Endothelial cell of umbilical vein (primary cell): Measurements from ENCODE around the gene MANBA. TPM values are rescaled to one million over a fixed set of nuclear protein-coding genes. Genes with fewer than 3 reads are reported as not detected.

Experiments
- BruUV-seq: library from RNA; stranded (reverse); fragments of 400-500 nt; replicated peaks from 2 replicates; lab custom pipeline; 2021; lab: Mats Ljungman, UMichigan
- CTCF ChIA-PET: fragments of 300-600, 350-600 bp; sonication (Branson Sonifier 250); formaldehyde crosslinking; loops from one replicate; lab custom pipeline; 2021; ENCODE audit warnings: antibody characterized with exemption, inconsistent platforms; lab: Charles Lee
- POLR2A ChIA-PET: fragments of 300-600, 350-600 bp; sonication (Branson Sonifier 250); formaldehyde crosslinking; loops from one replicate; lab custom pipeline; 2021; ENCODE audit warnings: antibody characterized with exemption, inconsistent platforms; lab: Charles Lee
- DNase-seq: peaks from one replicate; pipeline ENCODE4 v3.0.0-alpha.2; 2011; ENCODE audit warnings: low read depth, low spot score
- FAIRE-seq: peaks from 2 replicates; lab custom pipeline; 2011; peaks lifted over from hg19 to GRCh38; lab: Jason Lieb, UNC
- H2AFZ ChIP-seq: 2 replicates; pipeline ENCODE4 v1.6.0; 2012; ENCODE audit warnings: low read depth, low read length, control low read depth, inconsistent platforms
- H3K27ac ChIP-seq: 2 replicates; pipeline ENCODE4 v1.5.1; 2011; ENCODE audit warnings: low read depth, mild to moderate bottlenecking, control low read depth, low read length, moderate library complexity; ENCODE audit not compliant: insufficient read depth
- H3K27me3 ChIP-seq, 2 experiments: 2 replicates each; pipeline versions ENCODE4 v1.6.0 to v1.6.1; 2011; ENCODE audit warnings: low read length in 2 of 2, mixed read lengths in 1 of 2; ENCODE audit not compliant: control insufficient read depth in 2 of 2, insufficient read depth in 2 of 2
- H3K36me3 ChIP-seq, 2 experiments: 2 replicates in 1 of 2; 3 replicates in 1 of 2; pipeline ENCODE4 v1.5.1; 2011; ENCODE audit warnings: low read length in 2 of 2, mild to moderate bottlenecking in 1 of 2, moderate library complexity in 1 of 2; ENCODE audit not compliant: control insufficient read depth in 2 of 2, insufficient read depth in 2 of 2; ENCODE audit errors: extremely low read depth in 1 of 2
- H3K4me1 ChIP-seq: 3 replicates; pipeline ENCODE4 v1.5.1; 2011; ENCODE audit warnings: mild to moderate bottlenecking, low read length; ENCODE audit not compliant: control insufficient read depth, insufficient read depth; ENCODE audit errors: extremely low read depth
- H3K4me2 ChIP-seq: 2 replicates; pipeline ENCODE4 v1.6.1; 2011; ENCODE audit warnings: low read length, control low read depth, mixed read lengths; ENCODE audit not compliant: insufficient read depth
- H3K4me3 ChIP-seq, 3 experiments: fragments of 200-600 bp in 1 of 3; sonication (generic), shearing (Covaris generic) in 1 of 3; replicated peaks in 1 of 3; 2 replicates each; pipeline ENCODE4 v1.5.1; 2011 to 2016; ENCODE audit warnings: control low read depth in 3 of 3, low read length in 3 of 3, mild to moderate bottlenecking in 2 of 3, inconsistent platforms in 1 of 3, low read depth in 1 of 3, moderate library complexity in 1 of 3; ENCODE audit not compliant: insufficient read depth in 1 of 3
- H3K79me2 ChIP-seq: 2 replicates; pipeline ENCODE4 v1.6.0; 2012; ENCODE audit warnings: low read length, inconsistent platforms; ENCODE audit not compliant: control insufficient read depth, insufficient read depth
- H3K9ac ChIP-seq: replicated peaks from 2 replicates; pipeline ENCODE3; 2011; ENCODE audit warnings: low read length, control low read depth; ENCODE audit not compliant: insufficient read depth; ENCODE audit errors: extremely low read depth
- H3K9me1 ChIP-seq: replicated peaks from 3 replicates; pipeline ENCODE4 v1.6.0; 2011; ENCODE audit warnings: mild to moderate bottlenecking, low read length; ENCODE audit not compliant: control insufficient read depth, insufficient read depth; ENCODE audit errors: extremely low read depth
- H3K9me3 ChIP-seq: replicated peaks from 2 replicates; pipeline ENCODE4 v1.5.1; 2012; ENCODE audit warnings: low read length, inconsistent platforms; ENCODE audit not compliant: control insufficient read depth, insufficient read depth
- H4K20me1 ChIP-seq: replicated peaks from 2 replicates; pipeline ENCODE3; 2011; ENCODE audit warnings: mild to moderate bottlenecking, low read length; ENCODE audit not compliant: control insufficient read depth, insufficient read depth; ENCODE audit errors: extremely low read depth
- EZH2 ChIP-seq: IDR thresholded peaks from 2 replicates; pipeline ENCODE4 v1.6.1; 2012; ENCODE audit warnings: borderline replicate concordance, low read depth, mild to moderate bottlenecking, moderate library complexity, low read length, inconsistent platforms; ENCODE audit not compliant: severe bottlenecking
- FOS ChIP-seq: IDR thresholded peaks from 2 replicates; pipeline ENCODE4 v1.6.1; 2011; ENCODE audit warnings: mild to moderate bottlenecking, low read length, moderate library complexity, borderline replicate concordance; ENCODE audit not compliant: insufficient read depth
- GATA2 ChIP-seq: IDR thresholded peaks from 2 replicates; pipeline ENCODE4 v1.7.0; 2011; ENCODE audit warnings: low read depth, mild to moderate bottlenecking, moderate library complexity, mixed read lengths, low read length; ENCODE audit not compliant: insufficient read length, insufficient read depth
- JUN ChIP-seq: IDR thresholded peaks from 2 replicates; pipeline ENCODE4 v1.6.1; 2011; ENCODE audit warnings: borderline replicate concordance, low read depth; ENCODE audit not compliant: insufficient read length, insufficient read depth
- MAX ChIP-seq: IDR thresholded peaks from 2 replicates; pipeline ENCODE4 v1.6.1; 2011; ENCODE audit not compliant: insufficient read depth, insufficient read length
- MYC ChIP-seq: IDR thresholded peaks from one replicate; pipeline ENCODE4 v1.6.1; 2011; ENCODE audit warnings: mild to moderate bottlenecking, low read depth, low read length
- POLR2A ChIP-seq: IDR thresholded peaks from 2 replicates; pipeline ENCODE4 v1.6.1; 2012; ENCODE audit warnings: low read depth, mild to moderate bottlenecking, control low read depth, low read length
- POLR2AphosphoS5 ChIP-seq: IDR thresholded peaks from 2 replicates; pipeline ENCODE4 v1.6.1; 2012; ENCODE audit warnings: low read depth, mild to moderate bottlenecking, control low read depth, low read length, moderate library complexity; ENCODE audit not compliant: insufficient read depth
- dilution Hi-C: fragments of 300-500 bp; cut with MboI; formaldehyde crosslinking; loops from one replicate; pipeline ENCODE4 v1.15.0; 2019; ENCODE audit warnings: low sequenced_read_pairs; ENCODE audit not compliant: extremely low pct_ligation_motif_present
- intact Hi-C: fragments of 100-400 bp; cut with micrococcal nuclease; formaldehyde crosslinking; loops from one replicate; pipeline ENCODE4 v1.10.0; 2022
- polyA plus RNA-seq, 4 experiments: library from polyadenylated mRNA; depleted of rRNA in 3 of 4; stranded (reverse) in 3 of 4; unstranded in 1 of 4; fragments of >200 nt; gene quantifications; 2 replicates each; pipeline versions ENCODE4 v1.2.1 to v1.2.3, GENCODE V29; 2011 to 2012; ENCODE audit warnings: missing spikeins in 1 of 4
- total RNA-seq: library from RNA; stranded (reverse); gene quantifications from 2 replicates; pipeline ENCODE4 v1.2.3, GENCODE V29; 2021
- TF ChIP-seq, protein P1 (sequence below), 2 donors: IDR thresholded peaks; 1 replicate in 1 of 2; 2 replicates in 1 of 2; pipeline ENCODE4 v1.5.1; 2011; ENCODE audit warnings: low read length in 2 of 2, mild to moderate bottlenecking in 2 of 2, moderate library complexity in 2 of 2, control low read depth in 1 of 2, inconsistent platforms in 1 of 2, low read depth in 1 of 2; ENCODE audit not compliant: insufficient read depth in 1 of 2; ENCODE audit errors: extremely low read depth in 1 of 2

The MANBA gene
- total and polyA plus RNA-seq, 2 donors (not counting 3 experiments of a cell fraction or from before 2014, with no cell fraction given), result 5.6 to 7.7 TPM

DNA sequence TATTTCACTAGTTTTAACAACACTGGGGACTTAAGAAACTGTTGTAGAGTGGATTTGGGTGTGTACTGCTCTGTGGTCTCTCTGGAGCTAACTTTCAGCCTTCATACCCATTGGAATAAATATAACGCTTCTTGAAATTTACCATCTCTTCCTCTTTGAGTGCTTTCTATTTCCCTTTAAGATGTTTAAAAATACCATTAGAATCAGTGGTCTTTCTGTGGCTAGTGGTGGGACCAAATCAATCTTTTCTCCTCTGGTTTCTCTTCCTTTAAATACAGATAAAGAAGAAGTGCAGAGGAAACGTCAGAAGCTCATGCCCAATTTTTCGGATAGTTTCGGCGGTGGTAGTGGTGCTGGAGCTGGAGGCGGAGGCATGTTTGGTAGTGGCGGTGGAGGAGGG is 167.6 kb downstream of the MANBA start:
- CTCF ChIA-PET, result no interaction called here
- H3K79me2 ChIP-seq, result no peaks in the 10 kb centered on the region
- H3K27me3 ChIP-seq, result no peaks in the 10 kb centered on the region
- TF ChIP-seq EZH2, result no peak
- TF ChIP-seq GATA2, result no peak
- no peak for TF ChIP-seq POLR2AphosphoS5
- no peak for TF ChIP-seq MAX
- no peak for TF ChIP-seq MYC
- TF ChIP-seq, protein P1, sequence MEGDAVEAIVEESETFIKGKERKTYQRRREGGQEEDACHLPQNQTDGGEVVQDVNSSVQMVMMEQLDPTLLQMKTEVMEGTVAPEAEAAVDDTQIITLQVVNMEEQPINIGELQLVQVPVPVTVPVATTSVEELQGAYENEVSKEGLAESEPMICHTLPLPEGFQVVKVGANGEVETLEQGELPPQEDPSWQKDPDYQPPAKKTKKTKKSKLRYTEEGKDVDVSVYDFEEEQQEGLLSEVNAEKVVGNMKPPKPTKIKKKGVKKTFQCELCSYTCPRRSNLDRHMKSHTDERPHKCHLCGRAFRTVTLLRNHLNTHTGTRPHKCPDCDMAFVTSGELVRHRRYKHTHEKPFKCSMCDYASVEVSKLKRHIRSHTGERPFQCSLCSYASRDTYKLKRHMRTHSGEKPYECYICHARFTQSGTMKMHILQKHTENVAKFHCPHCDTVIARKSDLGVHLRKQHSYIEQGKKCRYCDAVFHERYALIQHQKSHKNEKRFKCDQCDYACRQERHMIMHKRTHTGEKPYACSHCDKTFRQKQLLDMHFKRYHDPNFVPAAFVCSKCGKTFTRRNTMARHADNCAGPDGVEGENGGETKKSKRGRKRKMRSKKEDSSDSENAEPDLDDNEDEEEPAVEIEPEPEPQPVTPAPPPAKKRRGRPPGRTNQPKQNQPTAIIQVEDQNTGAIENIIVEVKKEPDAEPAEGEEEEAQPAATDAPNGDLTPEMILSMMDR (IDR thresholded peaks at IDR 0.05; ENCODE audit: extremely low read depth in 1 of 2, insufficient read depth in 1 of 2, low read depth in 1 of 2, low read length in 2 of 2), result no peak
- TF ChIP-seq POLR2A, result no peak
- TF ChIP-seq JUN, result no peak
- TF ChIP-seq FOS, result no peak
- no peaks in the 10 kb centered on the region for H4K20me1 ChIP-seq
- POLR2A ChIA-PET, result no interaction called here
- intact Hi-C loops (no loop called here), dilution Hi-C loops (no loop called here)
- no peak overlapping the region for H3K4me2 ChIP-seq
- DNase-seq, result no peak
- no peaks in the 10 kb centered on the region for H3K9me3 ChIP-seq
- peaks cover 11% of the 10 kb centered on the region for H3K4me1 ChIP-seq
- no TSS peak for BruUV-seq
- H3K9ac ChIP-seq, result no peak overlapping the region
- peaks cover 11 to 12% of the 10 kb centered on the region in 2 experiments for H3K36me3 ChIP-seq
- no peak overlapping the region for H3K27ac ChIP-seq
- H3K9me1 ChIP-seq, result no peaks in the 10 kb centered on the region
- no peak for FAIRE-seq
- no peak overlapping the region for H3K4me3 ChIP-seq
- no peak overlapping the region for H2AFZ ChIP-seq
